HG03196 (cell line): Measurements from ENCODE around the gene TENM3.

Experiments used
- ATAC-seq: cut with Tn5 transposase; IDR thresholded peaks from one replicate; pipeline ENCODE4 v1.9.1; 2021; ENCODE audit not compliant: unreplicated experiment

TENM3 gene

DNA sequence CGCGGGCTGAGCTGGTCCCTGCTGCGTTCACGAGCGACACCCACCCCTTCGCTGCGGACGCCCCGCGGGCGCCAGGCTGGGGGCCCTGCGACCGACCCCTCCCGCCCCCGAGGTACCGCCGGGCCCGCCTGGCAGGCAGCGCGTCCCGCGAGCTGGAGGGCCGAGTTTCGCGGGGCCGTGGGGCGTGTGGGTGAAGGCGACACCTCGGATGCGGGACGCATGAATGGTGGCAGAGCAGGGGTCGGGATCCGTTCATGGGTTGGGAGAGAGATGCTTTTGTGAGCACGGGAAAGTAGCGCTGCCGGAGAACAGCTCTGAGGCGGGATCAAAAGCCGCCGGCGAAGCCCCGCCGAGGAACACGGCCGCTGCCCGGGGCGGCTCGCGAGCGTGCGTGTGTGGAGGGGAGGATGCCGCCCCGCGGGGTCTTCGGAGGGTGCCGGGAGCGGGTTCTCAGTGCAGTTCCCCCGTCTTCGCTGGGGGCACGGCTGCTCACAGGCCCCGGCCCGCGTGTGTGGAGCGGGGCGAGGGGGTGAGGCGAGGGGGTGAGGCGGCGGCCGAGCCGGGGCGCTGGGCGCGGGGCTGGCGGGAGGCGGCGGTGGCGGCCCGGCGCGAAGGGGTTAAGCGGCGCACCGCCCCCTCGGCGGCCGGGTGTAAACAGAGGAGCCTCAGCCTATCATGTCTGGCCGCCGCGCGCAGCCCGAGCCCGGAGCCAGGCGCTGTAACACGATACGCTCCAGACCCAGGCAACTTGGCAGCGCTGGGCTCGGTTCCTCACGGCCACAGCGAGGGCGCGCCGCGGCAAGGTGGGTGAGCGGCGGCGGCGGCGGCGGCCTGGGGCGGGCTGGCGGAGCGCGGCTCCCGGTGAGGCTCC lies 205.3 kb downstream of the TENM3 start:
- ATAC-seq = peak; percentile 82

DNA sequence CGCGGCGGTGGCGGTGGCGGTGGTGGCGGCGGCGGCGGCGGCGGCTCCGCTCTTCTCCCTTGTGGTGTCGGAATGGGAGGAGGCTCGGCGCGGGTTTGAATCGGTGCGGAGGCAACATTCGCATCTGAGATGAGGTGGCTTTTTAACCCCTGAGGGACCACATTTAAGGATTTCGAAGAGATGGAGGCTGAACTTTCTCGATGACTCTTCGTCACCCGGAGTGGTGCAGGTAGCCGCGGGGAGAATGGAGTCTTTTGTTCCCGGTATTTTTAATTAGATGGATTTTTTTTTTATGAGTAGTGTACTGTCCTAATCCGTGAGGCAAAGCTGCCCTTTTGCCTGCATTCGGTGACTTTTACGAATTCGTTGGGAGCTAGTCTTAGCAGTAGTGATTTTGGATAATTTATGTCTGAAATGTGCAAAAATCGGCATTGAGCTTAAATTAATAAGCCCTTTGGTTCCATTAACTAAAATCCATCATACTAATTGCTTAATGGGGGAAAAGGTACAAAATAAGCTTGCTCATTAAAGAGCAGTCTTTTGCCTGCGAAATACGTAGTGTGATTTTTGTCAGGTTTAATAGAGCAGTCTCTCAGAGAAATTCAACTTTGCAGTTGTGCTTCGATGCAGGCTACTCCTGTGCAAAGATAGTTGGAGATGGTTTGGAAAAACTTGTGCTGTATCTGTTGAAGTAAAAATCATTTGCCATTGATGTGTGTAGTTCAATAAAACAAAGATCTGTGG lies 206.2 kb downstream of the TENM3 start:
- no peak for ATAC-seq

DNA sequence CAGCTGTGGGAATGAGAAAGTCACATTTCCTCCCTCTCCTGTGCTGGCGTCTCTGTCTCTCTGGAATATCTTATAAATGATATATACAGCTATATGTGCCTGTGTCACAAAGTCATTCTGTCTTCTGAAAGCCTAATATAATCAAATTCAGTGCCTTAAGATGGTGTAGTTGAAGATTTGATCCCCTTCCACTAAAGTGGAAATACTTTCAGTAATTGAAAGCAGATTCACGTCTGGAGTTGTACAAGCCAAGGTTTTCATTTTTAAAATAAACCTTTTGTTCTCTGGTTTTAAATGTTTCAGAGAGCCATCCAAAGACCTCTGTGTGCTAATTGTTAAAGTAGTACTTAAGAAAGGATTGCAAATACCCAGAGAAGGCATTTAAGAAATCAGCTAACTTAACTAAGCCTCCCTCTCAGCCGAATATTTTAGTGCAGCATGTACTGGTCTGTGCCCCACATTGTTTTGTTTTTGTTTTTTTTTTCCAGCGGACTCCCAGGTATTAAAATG lies 206.8 kb downstream of the TENM3 start:
- no peak for ATAC-seq

DNA sequence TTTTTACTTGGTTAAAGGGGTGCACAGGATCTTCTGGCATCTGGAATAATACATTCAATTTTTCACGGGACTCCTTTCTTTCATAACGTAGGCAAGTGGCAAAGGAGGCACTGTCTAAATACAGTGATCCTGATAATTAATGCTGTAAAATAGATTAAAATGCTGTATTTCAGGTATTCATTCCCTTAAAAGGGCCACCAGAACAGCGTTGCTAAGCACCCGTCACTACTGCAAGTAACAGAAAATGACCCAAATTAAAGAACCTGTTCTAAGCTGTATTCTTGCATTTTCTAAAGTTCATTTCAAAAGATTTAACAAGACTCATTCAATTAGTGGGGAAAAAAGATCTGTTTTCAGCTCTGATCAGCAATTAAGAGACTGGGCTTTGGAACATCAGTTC lies 208.2 kb downstream of the TENM3 start:
- no peak for ATAC-seq

DNA sequence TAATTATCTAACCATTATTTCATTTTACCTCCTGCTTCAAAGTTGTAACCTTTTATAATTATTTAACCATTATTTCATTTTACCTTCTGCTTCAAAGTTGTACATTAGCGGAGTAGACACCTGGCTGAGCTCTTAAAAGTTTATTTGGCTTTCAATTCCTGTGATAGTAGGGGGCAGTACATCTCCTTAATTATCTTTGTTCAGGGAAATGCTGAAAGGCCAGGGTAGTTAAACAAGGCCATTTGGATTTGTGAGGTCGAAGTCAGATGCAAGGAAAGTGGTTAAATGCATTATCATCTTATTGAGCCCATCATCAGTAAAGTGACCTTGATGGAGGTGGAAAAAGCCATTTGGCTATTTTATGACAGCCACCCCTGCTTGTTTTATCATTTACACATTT lies 210.6 kb downstream of the TENM3 start:
- no peak for ATAC-seq

DNA sequence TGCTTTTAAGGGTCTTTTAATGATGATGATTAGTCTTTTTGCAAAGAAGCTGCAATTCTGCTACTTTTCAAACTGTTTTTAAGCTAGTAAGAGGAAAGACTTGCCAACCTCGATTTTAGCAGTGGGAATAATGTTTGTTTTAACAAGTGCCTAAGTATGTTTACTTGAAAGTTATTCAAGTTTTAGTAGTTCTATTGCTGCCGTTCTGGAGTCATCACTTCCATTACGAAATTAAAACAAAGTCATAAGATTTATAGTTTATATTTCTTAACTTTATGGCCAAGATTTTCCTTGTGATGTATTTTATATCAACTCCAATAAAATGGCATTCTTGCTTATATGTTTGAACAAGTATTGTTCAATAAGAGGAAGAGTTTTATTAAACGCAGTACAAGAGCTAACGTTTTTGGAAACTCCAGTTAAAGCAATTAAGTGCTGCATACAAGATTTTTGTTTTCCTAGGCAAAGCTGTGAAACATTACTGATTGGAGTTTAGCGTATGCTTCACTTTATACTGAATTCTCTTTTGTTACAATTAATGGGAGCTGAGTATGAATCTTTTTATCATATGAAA lies 211.3 kb downstream of the TENM3 start:
- no peak for ATAC-seq

DNA sequence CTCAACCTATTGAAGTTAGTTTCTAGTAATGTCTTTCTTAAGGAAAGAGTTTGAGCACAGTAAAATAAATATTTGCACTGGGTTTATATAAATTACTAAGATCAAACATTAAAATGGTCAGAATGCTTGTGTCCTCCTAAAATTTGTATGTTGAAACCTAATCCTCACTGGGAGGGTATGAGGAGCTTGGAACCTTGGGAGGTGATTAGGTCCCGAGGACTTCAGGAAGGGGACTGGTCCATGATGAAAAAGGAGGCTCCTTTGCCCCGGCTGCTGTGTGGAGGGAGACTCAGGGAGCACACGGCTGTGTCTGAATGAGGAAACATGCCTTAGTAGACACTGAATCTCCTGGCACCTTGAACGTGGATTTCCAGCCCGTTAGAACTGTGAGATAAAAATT lies 221.9 kb downstream of the TENM3 start:
- no peak for ATAC-seq

DNA sequence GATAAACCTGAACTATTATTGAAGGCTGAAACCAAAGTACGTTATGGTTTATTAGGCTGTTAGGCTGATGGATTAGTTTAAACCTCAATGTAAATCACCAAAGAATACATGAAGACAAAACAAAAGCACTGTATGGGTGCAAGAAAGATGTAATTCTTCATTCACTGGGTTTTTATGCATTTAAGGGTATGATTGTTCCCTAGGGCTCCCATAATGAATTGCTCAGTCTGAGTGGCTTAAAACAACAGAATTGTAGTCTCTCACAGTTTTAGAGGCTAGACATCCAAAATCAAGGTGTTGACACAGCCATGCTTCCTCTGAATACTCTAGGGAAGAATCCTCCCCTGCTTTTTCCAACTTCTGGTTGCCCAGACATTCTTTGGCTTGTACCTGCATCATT lies 222.8 kb downstream of the TENM3 start:
- no peak for ATAC-seq

DNA sequence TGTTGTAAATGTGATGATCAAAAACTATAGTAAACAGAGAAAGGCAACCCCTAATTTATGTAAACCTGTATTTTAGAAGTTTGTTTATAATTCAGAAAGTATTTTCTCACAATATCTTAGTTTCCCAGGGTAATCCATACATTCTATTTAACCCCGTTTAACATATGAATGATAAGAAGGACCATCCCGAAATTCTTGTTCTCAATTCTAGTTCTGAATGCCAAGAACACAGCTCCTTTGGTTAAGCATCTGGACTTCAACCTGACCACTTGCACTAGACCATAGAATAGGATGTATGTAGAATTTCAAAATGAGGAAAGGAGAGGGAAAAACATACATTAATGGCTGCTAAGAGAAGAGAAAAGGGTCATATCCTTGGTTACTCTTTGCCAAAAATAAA lies 227.0 kb downstream of the TENM3 start:
- ATAC-seq = no peak

DNA sequence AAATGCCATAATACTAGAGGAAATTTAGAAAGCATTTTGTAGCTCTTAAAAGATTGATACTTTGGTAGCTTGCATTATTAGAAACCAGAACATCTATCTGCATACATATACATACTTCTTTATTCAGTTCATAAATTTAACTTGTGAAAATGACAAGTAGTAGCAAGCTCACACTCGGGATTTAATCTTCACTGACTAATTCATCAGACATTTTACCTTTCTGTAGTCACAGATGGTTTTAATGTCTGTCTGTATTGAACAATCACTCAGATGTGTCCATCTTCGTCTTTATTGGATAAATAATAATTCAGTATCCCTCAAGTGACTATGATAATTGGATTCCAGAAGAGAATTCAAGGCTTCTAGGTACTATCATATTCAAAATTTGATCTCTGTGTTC lies 232.3 kb downstream of the TENM3 start:
- no peak for ATAC-seq

DNA sequence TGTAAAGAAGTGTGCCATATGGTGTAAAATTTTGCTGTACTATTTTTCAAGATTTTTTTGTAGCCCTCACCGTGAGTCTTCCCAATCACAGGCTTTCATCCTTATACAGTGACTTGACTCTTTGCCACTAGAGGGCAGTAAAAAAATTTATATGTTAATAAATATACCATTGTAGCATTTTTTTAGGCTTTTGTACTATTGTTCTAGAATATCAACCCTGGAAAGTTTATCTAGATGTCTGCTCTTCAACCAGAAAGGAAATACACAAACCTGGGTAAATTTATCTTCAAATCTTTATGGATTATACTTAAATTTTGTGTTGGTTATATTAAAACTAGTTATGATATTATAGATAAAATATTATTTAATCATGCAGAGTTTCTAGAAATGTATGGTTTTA lies 235.3 kb downstream of the TENM3 start:
- no peak for ATAC-seq

DNA sequence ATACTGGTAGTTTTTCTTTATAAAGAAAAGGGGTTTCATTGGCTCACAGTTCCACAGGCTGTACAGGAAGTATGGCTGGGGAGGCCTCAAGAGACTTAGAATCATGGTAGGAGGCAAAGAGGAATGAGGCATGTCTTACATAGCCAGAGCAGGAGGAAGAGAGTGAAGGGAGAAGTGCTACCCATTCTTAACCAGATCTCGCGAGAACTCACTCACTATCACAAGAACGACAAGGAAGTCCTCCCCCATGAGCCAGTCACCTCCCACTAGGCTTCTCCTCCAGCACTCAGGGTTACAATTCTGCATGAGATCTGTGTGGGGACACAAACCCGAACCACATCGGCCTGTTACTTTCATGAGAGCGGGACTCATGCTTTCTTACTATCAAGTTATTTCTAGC lies 240.5 kb downstream of the TENM3 start:
- no peak for ATAC-seq

DNA sequence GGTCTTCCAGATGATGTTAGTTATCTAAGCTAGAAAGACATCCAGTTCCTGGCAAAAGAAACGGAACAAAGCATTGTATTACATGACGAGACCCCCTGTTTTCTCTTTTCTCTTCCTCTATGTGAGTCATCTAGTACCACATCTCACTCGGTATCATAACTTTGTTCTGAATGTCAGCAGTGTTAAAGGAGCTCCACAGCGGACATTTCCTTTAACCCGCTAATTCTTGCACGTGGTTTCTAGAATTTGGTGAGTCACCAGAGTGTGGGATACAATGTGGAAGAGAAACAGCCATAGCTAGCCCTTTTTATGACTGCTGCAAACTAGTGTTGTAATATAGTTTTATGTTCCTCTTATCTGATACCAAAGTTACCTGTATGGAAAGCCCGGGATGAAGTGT lies 243.7 kb downstream of the TENM3 start:
- ATAC-seq = no peak

DNA sequence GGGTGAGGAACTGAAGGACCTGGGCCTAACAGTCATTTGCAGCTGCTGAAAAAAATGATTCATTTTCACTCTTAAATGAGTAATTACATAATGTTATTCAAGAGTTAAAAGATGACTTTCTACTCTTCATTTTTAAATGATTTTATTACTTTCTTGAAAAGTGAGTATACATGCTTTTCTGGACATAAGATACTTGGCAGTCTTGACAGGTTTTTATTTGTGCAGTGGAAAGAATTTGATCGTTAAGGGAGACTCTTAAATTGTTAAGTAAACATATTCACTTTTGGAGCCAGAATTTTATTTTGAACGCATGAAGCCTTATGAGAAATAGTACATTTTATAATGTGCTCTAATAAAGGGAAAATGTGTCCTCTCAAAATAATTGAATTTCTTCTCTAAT lies 245.7 kb downstream of the TENM3 start:
- ATAC-seq = no peak

DNA sequence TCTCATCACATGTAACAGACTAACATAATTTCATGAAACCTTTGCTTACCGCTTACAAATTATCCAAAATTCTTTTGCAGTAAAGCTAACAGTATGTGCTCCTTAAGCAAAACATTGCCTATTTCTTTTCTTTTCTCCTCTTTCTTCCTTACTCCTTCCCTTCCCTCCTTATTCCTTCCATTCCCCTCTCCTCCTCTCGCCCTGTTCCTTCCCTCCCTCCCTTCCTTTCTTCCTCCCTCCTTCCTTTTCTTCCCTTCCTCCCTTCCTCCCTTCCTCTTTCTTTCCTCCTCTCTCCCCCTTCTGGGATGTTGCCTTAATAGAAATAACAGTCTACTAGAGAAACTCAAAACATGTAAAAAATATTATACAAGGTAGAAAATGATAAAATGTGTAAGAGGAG lies 246.4 kb downstream of the TENM3 start:
- no peak for ATAC-seq

DNA sequence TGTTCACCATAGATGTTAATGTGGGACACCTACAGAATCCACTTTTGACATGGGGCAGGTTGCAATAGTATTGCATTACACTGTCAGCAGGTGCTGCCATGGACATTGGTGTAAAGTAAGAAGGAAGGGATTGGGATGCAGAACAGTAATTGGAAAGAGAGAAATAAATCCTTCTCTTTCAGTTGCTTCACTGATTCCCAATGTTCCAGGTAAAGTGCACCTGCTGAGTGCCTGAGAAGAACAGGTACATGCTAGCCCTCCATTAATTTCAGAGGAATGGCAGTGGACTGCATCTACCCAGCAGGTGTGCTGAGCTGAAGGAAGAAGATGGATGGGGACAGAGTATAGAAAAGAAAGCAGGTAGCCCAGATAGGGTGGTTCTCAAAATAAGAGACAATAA lies 248.5 kb downstream of the TENM3 start:
- ATAC-seq = no peak

DNA sequence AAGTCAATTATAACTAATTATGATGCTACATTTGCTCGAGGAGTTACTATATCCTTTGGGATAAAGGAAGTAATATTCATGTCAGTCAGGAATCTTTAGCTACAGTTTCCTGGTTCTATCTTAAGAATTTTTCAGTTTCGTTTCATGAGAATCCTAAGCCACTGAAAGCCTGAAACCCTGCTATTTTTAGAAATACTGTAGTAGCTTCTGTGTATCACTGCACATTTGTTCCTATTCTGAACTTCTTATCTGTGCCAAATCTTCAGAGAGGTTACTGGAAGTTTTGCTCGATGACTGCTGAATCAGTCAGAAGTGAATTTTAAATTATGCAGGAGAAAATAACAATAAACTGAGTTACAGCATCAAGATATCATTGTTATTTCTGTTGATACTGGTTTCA lies 249.2 kb downstream of the TENM3 start:
- ATAC-seq = peak; percentile 69

DNA sequence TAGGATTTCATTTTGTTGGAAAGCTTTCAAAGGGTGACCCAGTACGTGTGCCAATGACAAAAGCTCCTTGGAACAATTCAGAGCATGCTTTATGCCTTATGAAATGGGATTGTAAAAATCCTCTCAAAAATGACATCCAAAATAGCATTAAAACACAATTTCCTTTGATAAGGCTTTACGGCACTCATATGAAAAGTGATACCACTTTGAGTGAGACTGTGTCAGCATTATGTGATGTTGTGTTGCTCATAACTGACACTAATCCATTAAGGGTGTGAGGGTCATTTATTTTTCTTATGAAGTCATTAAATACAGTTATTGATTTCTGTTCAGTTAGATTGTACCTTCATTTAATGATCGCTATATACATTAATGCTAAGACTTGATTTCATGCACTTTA lies 250.2 kb downstream of the TENM3 start:
- no peak for ATAC-seq

DNA sequence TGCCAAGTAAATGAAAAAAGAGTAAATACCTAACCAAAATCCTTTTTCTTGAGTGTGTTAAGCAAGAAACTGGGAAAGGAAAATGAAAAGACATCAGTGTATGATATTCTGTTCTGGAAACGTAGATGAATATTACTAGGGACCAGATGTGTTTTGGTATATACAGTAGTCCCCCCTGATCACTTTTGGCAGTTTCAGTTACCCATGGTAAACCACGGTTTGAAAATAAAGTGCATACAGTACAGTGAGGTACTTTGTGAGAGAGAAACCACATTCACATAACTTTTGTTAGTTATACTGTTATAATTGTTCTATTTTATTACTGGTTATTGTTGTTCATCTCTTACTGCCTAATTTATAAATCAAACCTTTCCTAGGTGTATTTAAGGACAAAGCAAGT lies 250.9 kb downstream of the TENM3 start:
- ATAC-seq = no peak

DNA sequence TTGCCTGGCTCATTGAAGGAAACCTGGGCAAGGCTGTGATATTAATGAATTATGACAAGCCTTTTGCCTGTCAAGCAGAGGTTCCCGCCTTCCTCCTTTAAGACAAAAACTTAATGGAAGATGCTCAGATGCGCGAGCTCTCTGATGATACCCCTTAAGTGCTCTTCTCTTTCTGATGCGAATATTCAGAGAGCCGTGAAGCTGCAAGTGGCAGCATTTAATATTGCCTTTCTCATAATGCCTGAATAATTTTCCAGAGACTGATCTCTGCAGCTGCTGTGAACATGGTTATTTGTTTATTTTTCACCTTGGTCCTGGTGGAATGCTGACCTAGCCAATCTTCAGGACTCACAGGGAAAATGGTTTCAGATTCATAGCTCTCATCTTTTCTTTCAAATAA lies 251.8 kb downstream of the TENM3 start:
- no peak for ATAC-seq

DNA sequence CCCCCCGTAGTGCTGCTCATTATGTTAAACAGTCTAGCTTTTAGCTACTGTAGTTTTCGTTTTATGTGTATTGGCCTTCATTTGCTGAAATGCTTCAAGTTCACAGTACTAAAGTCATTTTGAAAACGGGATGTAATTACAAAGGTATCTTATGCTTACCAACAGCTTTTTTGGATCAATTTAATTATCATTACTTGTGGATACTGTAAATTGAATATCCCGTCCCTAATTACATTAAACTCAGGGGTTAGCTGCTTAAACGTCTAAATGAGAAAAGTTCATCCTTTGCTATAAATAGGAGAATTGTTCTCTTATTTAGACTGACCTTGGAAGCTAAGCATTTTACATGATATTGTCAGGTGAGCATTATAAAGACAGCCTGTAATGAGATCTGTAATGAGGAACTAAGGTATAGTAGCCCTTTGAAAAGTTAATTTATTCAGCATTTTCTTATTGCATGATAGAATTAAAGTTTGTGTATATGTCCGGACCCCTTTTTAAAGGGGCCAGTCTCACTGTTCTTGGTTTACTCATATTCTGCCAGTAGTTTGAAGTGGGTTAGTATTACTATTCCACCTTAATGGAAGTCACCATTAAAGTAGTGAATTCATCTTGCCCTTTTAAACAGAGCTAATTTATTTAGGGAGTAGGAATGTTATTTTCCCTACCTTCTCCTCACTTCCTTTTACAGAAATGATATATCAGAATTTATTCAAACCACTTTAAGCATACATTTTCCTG lies 252.6 kb downstream of the TENM3 start:
- no peak for ATAC-seq
